ENCODE results near the gene PLEKHA5.

- TF ChIP-seq CTCF (IDR thresholded peaks at IDR 0.05) (no peak), POLR2A (IDR thresholded peaks at IDR 0.05) (no peak)
Measured at GRCh38 chr12:19150273-19150900, 20.9 kb downstream of the PLEKHA5 start.

Measured in lower leg skin (tissue), 3 donors.